ENCODE results near the gene FAM120A. TPM values are rescaled to one million over a fixed set of nuclear protein-coding genes. Genes with fewer than 3 reads are reported as not detected.
A peak's percentile ranks its signal among the peaks of the same experiment; 100 is the strongest.

The FAM120A gene
- total and polyA plus RNA-seq, 2 of the 13 experiments (the other 11 are each of a cell fraction or from before 2014, with no cell fraction given), result 41.3 to 44.4 TPM

DNA sequence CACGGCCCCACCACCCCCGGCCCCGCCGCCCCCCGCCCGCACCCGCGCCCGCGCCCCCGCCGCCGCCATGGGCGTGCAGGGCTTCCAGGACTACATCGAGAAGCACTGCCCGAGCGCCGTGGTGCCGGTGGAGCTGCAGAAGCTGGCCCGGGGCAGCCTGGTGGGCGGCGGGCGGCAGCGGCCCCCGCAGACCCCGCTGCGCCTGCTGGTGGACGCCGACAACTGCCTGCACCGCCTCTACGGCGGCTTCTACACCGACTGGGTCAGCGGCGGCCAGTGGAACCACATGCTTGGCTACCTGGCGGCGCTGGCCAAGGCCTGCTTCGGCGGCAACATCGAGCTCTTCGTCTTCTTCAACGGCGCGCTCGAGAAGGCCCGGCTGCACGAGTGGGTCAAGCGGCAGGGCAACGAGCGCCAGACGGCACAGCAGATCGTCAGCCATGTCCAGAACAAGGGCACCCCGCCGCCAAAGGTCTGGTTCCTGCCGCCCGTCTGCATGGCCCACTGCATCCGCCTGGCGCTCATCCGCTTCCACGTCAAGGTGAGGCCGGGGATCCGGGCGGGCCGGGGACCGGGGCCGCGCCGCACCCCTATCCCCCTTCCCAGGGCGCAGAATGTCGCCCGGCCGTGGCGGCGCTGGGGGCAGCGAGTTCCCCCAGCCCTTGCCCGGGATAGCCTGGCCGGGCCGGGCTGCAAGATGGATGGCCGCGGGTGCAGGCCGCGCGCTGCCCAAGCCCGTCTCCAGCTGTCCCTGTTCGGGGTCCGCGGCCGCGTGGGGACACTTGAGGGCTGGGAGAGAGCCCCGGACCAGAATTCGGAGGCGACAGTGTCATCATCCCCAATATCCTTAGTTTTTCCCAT is 594 bp downstream of the FAM120A start (continued):
- TF ChIP-seq AHDC1 (CRISPR knock-in tag; IDR thresholded peaks at IDR 0.05; ENCODE audit: borderline replicate concordance) (no peak), CERS6 (CRISPR knock-in tag; IDR thresholded peaks at IDR 0.05) (no peak), ZNF460 (CRISPR knock-in tag; IDR thresholded peaks at IDR 0.05; ENCODE audit: borderline replicate concordance) (no peak), CREM (IDR thresholded peaks at IDR 0.05) (no peak), CREM (CRISPR knock-in tag; IDR thresholded peaks at IDR 0.05) (no peak), CREBL2 (CRISPR knock-in tag; IDR thresholded peaks at IDR 0.05; ENCODE audit: borderline replicate concordance) (no peak), NKX3-1 (CRISPR knock-in tag; IDR thresholded peaks at IDR 0.05) (no peak; the same call in 1 of the 2 replicates), NFKBIZ (CRISPR knock-in tag; IDR thresholded peaks at IDR 0.05) (no peak), FIP1L1 (IDR thresholded peaks at IDR 0.05; ENCODE audit: borderline replicate concordance, insufficient read depth, low read depth, low read length) (no peak), LBX2 (CRISPR knock-in tag; IDR thresholded peaks at IDR 0.05; ENCODE audit: borderline replicate concordance) (0 out of 2 replicates have a peak, but pooled peaks have one; percentile 30), RELA (CRISPR knock-in tag; IDR thresholded peaks at IDR 0.05) (no peak), MED8 (CRISPR knock-in tag; IDR thresholded peaks at IDR 0.05; ENCODE audit: insufficient replicate concordance) (no peak), ZNF678 (CRISPR knock-in tag; IDR thresholded peaks at IDR 0.05) (no peak), HCFC1 (IDR thresholded peaks at IDR 0.05; ENCODE audit: low read depth, low read length) (no peak), ZNF790 (CRISPR knock-in tag; IDR thresholded peaks at IDR 0.05; ENCODE audit: borderline replicate concordance) (peak; percentile 44; the same call in 1 of the 2 replicates), ZNF598 (CRISPR knock-in tag; IDR thresholded peaks at IDR 0.05; ENCODE audit: borderline replicate concordance) (no peak), POLR2A (IDR thresholded peaks at IDR 0.05; ENCODE audit: insufficient read depth in 1 of 2, low read depth in 2 of 2, low read length in 2 of 2) (no peak), TCF12 (IDR thresholded peaks at IDR 0.05) (no peak), TCF12 (CRISPR knock-in tag; IDR thresholded peaks at IDR 0.05) (no peak), MXD1 (CRISPR knock-in tag; IDR thresholded peaks at IDR 0.05) (peak; percentile 44; the same call in 1 of the 2 replicates), FOXC1 (CRISPR knock-in tag; IDR thresholded peaks at IDR 0.05; ENCODE audit: borderline replicate concordance) (no peak; the same call in 1 of the 2 replicates), ZFP1 (CRISPR knock-in tag; IDR thresholded peaks at IDR 0.05) (no peak), ZNF572 (CRISPR knock-in tag; IDR thresholded peaks at IDR 0.05) (no peak)

Measured in HepG2 (cell line).